Muscle layer of colon (tissue), 2 donors: ENCODE data around the gene ZNF366.

Source experiments
- H3K27ac ChIP-seq: one replicate; pipeline ENCODE4 v1.7.0; 2013; ENCODE audit warnings: low read depth, mild to moderate bottlenecking, low read length, moderate library complexity
- H3K27me3 ChIP-seq, 2 donors: one replicate each; pipeline ENCODE4 v1.7.0; 2013; ENCODE audit warnings: low read length in 2 of 2, mild to moderate bottlenecking in 2 of 2; ENCODE audit not compliant: insufficient read depth in 2 of 2, control insufficient read depth in 1 of 2
- H3K36me3 ChIP-seq: one replicate; pipeline ENCODE4 v1.7.0; 2013; ENCODE audit warnings: mild to moderate bottlenecking, low read length; ENCODE audit not compliant: insufficient read depth
- H3K4me1 ChIP-seq: one replicate; pipeline ENCODE4 v1.7.0; 2013; ENCODE audit warnings: mild to moderate bottlenecking, low read length; ENCODE audit not compliant: insufficient read depth
- H3K4me3 ChIP-seq, 2 donors: one replicate each; pipeline ENCODE4 v1.7.0; 2013; ENCODE audit warnings: low read length in 2 of 2, low read depth in 1 of 2, mild to moderate bottlenecking in 1 of 2, moderate library complexity in 1 of 2
- H3K9ac ChIP-seq: one replicate; pipeline ENCODE4 v1.7.0; 2013; ENCODE audit warnings: low read length
- H3K9me3 ChIP-seq: one replicate; pipeline ENCODE4 v1.7.0; 2013; ENCODE audit warnings: mild to moderate bottlenecking, low read length
- donor health status: abdominal sarcoma.
- donor health status: Adenocarcinoma of cecum.

ZNF366 gene

DNA sequence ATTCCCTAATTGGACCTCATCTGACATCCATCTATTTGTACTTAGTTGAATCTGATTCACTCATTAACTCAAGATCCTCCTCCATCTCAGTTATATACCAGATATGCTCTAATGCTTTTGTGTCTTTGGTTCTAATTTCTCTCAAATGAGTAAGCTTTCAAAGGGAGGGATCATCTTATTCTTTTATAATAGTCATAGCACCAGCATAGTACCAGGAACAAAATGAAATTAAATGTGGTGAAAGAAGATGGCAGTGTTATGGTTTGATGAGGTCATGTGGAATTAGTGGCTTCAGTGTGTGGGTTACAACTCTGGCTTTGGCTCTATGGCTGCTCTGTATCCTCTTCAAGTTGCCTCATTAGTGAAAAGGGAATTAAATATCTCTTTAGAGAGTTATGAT lies 32.5 kb upstream of the ZNF366 start:
- H3K9me3 ChIP-seq, result no peaks in the 10 kb centered on the region
- H3K9ac ChIP-seq, result no peak overlapping the region
- no peaks in the 10 kb centered on the region for H3K27me3 ChIP-seq
- H3K4me1 ChIP-seq, result no peaks in the 10 kb centered on the region
- H3K4me3 ChIP-seq, result no peak overlapping the region
- H3K36me3 ChIP-seq, result no peaks in the 10 kb centered on the region
- no peak overlapping the region for H3K27ac ChIP-seq

DNA sequence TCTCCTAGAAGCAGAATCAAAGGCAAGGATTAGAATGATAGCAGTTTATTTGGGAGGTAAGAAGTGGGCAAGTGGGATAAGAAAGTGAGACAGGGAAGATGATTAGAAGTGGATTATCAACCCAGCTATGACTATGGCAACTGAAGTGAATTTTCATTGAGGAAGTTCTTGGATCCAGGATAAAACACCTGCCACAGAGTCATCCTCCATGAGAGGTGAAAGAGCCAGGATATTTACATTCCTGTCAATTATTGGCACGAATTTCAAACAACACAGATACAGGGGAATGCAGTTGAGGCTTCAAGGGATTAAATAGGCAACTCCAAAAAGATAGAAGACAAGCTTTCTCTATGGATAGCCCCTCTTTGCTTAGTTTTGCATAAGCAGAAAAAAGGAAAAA lies 31.8 kb upstream of the ZNF366 start:
- Histone ChIP-seq H3K27ac (no peak overlapping the region), H3K4me3 (no peak overlapping the region), H3K27me3 (no peaks in the 10 kb centered on the region), H3K9me3 (no peaks in the 10 kb centered on the region), H3K4me1 (no peaks in the 10 kb centered on the region), H3K9ac (no peak overlapping the region), H3K36me3 (no peaks in the 10 kb centered on the region)

DNA sequence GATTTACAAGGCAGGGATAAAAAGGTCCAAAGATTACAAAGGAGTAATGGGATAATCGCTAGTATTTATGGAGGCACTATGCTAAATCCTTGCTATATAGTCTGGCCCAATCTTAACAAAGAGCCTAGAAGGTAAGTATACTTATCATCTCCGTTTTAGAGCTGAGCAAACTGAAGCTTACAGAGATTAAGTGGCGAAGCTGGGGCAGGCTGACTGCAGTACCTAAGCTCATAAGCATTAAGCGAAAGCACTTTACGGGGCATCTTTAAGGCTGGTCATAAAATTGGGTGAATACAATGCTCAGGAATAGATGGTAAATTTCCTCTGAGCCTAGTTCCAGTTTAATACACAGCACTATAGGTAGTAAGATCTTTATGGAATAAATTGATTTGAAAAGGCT lies 30.0 kb upstream of the ZNF366 start:
- H3K27ac ChIP-seq, result no peak overlapping the region
- no peaks in the 10 kb centered on the region for H3K36me3 ChIP-seq
- no peak overlapping the region for H3K9ac ChIP-seq
- no peaks in the 10 kb centered on the region for H3K9me3 ChIP-seq
- H3K27me3 ChIP-seq, result no peaks in the 10 kb centered on the region
- no peak overlapping the region for H3K4me3 ChIP-seq
- no peaks in the 10 kb centered on the region for H3K4me1 ChIP-seq

DNA sequence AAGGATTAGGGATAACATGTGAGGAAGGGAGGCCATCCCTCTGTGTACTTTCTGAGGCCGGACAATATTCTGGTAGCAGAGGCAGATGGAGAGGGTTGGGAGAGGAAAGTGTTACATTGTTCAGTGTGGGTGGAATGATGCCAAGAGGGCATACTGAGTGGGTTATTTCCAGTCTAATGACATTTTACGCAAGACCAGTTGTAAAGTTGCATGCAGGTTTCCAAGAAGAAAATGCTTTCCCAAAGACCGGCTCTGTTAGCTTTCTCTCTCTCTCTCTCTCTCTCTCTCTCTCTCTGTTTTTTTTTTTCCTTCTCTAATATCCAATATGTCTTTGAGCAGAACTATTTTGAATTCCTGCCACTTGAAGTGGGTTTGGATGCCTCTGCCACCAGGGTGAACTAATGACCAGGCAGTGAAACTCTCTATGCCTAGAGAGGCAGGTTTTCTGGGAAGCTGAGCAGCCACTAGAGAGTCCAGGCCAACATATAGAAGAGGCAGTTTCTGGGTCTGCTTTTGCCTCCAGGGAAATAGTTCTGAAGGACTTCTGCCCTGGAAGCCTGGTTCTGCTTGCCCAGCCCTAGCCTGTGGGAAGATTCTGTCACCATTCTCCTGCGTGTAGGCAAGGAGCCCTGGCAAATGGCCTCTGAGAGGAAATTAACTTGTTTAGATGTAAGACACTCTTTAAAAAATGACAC lies 24.4 kb upstream of the ZNF366 start:
- Histone ChIP-seq H3K9ac (no peak overlapping the region), H3K27ac (no peak overlapping the region)

DNA sequence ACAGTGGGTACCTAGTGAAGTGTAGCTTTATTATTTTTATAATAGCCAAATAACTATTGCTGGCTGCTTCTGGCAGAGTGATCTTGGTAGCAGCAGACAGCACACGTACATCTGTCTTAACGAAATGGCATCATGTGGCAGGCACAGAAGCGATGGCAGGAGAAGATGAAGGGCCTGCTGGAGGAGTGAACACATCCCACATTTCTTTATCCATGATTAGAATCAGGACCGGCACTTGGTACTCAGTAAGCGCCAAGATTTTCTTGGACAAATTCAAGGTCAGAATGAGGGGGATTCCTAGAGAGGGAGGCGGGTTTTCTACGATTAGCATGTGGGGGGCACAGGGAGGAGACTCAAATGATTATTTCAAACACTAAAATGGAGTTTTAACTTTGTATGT lies 23.0 kb upstream of the ZNF366 start:
- no peak overlapping the region for H3K27ac ChIP-seq
- H3K36me3 ChIP-seq, result no peaks in the 10 kb centered on the region
- H3K27me3 ChIP-seq, result no peaks in the 10 kb centered on the region

More for the DNA sequence above, 24.4 kb upstream of the ZNF366 start:
- Histone ChIP-seq H3K27me3 (no peaks in the 10 kb centered on the region), H3K9me3 (no peaks in the 10 kb centered on the region), H3K4me3 (no peak overlapping the region), H3K4me1 (no peaks in the 10 kb centered on the region), H3K36me3 (no peaks in the 10 kb centered on the region)

DNA sequence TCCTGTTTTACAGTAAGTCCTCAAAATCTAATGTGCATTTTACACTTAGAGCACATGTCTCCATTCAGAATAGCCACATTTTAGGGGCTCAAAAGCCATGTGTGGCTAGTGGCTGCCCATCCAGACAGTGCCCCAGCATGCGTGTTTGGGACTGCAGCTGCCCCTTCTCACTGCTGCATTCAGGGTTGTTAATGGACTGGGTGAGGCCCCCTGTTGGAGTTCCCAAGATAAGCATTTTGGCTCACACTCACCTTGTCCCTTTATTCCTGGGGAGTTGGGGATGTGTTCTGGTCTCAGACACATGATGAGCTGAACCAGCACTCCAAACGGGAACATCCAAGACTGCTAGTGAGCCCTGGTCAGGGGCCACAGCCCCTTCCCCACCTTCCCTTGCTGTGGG lies 22.2 kb upstream of the ZNF366 start:
- no peak overlapping the region for H3K4me3 ChIP-seq
- H3K9me3 ChIP-seq, result no peaks in the 10 kb centered on the region
- H3K27ac ChIP-seq, result no peak overlapping the region

More for the DNA sequence above, 23.0 kb upstream of the ZNF366 start:
- H3K4me3 ChIP-seq, result no peak overlapping the region
- H3K4me1 ChIP-seq, result no peaks in the 10 kb centered on the region
- no peaks in the 10 kb centered on the region for H3K9me3 ChIP-seq
- H3K9ac ChIP-seq, result no peak overlapping the region

DNA sequence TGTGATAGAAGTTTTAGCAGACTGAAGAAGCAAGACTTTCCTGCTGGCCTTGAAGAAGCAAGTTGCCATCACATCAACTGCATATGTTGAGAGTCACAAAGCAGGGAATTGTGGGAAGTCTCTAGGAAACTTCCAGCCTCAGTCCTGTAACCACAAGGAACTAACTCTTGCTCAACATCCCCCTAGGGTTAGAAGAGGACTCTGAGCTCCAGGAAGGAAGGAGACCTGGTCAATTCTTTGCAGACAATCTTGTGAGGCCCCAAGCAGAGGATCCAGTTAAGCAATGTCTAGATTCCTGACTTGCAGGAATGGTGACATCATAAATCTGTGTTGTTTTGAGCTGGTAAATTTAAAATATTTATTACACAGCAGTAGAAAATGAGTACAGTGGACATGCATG lies 18.6 kb upstream of the ZNF366 start:
- no peaks in the 10 kb centered on the region for H3K27me3 ChIP-seq
- H3K4me1 ChIP-seq, result no peaks in the 10 kb centered on the region
- H3K4me3 ChIP-seq, result no peak overlapping the region
- no peak overlapping the region for H3K9ac ChIP-seq
- H3K9me3 ChIP-seq, result no peaks in the 10 kb centered on the region
- H3K27ac ChIP-seq, result no peak overlapping the region
- no peaks in the 10 kb centered on the region for H3K36me3 ChIP-seq

More for the DNA sequence above, 22.2 kb upstream of the ZNF366 start:
- Histone ChIP-seq H3K36me3 (no peaks in the 10 kb centered on the region), H3K27me3 (no peaks in the 10 kb centered on the region), H3K9ac (no peak overlapping the region), H3K4me1 (no peaks in the 10 kb centered on the region)

DNA sequence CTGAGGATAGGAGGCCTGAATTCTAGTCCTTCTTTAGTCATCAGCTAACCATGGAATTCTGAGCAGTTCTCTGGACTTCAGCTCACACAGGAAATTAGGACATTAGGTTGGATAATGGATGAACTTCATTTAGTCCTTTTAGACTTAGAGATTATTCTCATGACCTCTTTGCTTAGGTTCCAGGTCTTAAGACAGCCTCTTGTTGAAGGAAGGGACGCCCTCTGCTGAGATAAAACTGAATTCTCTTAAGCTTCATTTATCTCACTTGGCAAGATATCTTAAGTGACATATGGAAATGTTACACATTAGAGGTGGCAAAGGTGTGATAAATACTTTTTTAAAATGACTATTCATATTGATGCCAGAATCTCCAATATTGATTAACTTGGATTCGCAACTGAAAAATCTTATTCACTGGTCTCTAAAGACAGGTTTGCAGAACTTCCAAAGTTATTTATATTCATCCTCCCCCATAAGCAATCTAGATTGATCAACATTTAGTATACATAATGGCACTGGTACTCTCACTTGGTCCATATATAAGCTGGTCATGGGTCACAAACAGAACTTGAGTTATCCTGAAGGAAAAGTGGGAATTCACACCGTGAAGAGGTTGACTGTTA lies 16.9 kb upstream of the ZNF366 start:
- no peak overlapping the region for H3K27ac ChIP-seq
- no peak overlapping the region for H3K9ac ChIP-seq
- no peaks in the 10 kb centered on the region for H3K9me3 ChIP-seq
- no peaks in the 10 kb centered on the region for H3K36me3 ChIP-seq
- H3K4me3 ChIP-seq, result no peak overlapping the region
- H3K4me1 ChIP-seq, result no peaks in the 10 kb centered on the region
- H3K27me3 ChIP-seq, result no peaks in the 10 kb centered on the region

DNA sequence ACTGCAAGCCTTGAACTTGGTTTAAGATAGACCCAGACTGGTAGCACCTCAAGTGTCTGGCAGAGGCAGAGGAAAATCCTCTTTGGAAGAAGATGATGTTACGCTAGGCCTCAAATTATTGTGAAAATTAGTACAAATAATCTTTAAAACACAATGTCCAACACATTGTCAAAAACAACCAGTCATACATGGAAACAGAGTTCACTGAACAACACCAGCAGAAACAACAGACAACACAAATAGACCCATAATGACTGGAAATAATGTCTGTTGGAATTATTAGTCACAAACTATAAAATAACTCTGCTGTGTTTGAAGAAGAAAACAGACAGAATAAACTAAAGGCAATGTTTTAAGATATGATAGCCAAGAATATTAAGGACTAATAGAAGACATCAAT lies 15.4 kb upstream of the ZNF366 start:
- Histone ChIP-seq H3K4me1 (no peaks in the 10 kb centered on the region), H3K36me3 (no peaks in the 10 kb centered on the region), H3K9ac (no peak overlapping the region), H3K27ac (no peak overlapping the region), H3K27me3 (no peaks in the 10 kb centered on the region), H3K4me3 (no peak overlapping the region), H3K9me3 (no peaks in the 10 kb centered on the region)

DNA sequence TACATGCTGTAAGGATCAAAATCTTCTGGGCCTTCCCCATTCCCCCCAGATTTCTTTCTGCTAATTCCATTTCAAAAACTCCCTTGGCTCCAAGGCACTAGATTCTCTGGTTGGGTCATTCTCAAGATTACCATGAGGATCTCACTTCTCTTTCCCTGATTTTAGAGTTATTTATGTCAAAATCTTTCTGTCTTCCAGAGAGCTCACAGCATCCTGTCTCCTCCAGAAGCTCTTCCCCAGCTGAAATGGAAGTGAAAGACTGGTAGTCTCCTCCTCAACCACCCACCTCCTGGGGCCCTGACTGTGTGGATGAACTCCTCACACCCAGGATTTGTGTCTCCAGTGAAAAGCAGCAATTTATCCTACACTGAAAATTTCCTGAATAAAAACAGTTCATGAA lies 11.9 kb upstream of the ZNF366 start:
- H3K9me3 ChIP-seq, result no peaks in the 10 kb centered on the region
- H3K4me1 ChIP-seq, result no peaks in the 10 kb centered on the region
- H3K9ac ChIP-seq, result no peak overlapping the region
- no peaks in the 10 kb centered on the region for H3K27me3 ChIP-seq
- no peaks in the 10 kb centered on the region for H3K36me3 ChIP-seq
- no peak overlapping the region for H3K4me3 ChIP-seq
- no peak overlapping the region for H3K27ac ChIP-seq

DNA sequence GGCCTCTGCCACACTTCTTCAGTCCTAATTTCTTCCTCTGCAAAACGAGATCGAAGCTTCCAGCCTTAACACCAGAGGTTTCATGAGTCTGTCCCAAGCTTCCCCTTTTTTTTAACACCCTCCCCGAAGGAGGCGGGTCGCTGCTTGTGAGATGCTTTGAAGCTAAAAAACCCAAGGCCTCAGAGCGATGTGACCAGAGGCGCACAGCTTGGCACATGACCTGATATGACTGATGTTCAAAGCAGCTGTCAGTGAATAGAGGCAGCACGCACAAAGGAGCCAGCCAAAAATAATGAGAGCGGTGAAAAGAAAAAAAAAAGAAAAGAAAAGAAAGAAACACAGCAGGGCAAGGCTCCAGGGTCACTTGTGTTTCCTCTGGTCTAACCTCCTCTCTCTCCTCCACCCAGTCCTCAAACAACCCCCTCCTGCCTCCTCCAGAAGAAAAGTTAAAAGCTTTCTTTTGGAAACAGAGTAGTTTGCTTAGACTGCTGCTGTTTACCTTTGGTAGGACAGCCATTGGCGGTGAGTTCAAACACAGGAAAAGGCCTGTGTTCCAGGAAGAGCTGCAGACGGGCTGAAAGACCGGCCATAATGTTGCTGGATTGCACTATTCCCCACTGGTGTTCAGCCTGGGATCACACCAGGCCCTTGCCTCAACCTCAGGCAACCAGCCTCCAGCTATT lies 10.9 kb upstream of the ZNF366 start:
- no peak overlapping the region for H3K9ac ChIP-seq
- H3K4me1 ChIP-seq, result no peaks in the 10 kb centered on the region
- no peaks in the 10 kb centered on the region for H3K9me3 ChIP-seq
- H3K36me3 ChIP-seq, result no peaks in the 10 kb centered on the region
- H3K27me3 ChIP-seq, result no peaks in the 10 kb centered on the region
- no peak overlapping the region for H3K27ac ChIP-seq
- no peak overlapping the region for H3K4me3 ChIP-seq
